Measurements from ENCODE around the gene ANKLE1. TPM values are rescaled to one million over a fixed set of nuclear protein-coding genes. Genes with fewer than 3 reads are reported as not detected.
"Not testable (repeated sequence)": the region's sequence is repeated elsewhere in the genome, so short reads cannot be mapped to it uniquely, and the experiment has no call there.

The ANKLE1 gene
- total RNA-seq, 1 donor from 2014 or later: 0.99 TPM

DNA sequence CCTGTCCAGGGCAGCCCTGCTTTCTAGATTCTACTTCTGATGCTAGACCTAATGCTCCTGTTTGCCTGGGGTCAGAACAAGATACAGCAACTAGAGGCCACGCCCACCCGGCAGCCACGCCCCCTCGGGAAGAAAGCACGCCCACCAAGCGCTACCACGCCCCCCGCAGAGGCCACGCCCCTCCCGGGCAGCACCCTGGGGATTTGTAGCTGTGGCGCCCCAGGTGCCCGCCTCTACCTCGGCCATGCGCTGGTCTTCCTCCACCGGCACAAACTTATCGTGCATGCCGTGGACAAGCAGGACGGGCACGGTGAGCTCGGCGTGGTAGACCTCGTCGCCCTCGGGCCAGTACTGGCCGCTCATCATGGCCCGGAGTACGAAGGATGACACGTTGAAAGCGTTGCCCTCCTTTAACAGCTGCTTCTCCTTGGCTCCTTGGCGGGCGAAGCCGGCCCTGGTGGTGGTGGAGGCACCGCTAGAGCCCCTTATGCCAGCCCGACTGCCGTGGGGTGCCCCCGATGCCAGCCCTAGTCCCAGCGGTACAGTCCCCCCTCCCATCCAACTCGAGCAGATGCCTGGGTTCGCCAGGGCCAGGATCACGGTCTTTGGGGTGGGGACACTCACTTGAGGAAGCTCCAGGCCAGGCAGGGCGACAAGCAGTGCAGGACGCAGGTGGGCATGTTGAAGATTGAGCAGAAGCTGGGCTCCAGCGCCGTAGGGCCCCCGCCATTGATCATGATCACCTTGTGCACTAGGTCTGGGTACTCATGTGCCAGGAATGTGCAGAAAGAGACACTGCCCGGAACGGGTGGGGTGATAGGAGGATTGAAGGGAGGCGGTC is 12.6 kb downstream of the ANKLE1 start:
- no peak overlapping the region for H3K4me3 Mint-ChIP-seq (ENCODE audit: unreplicated experiment)
- peaks cover 15% of the 10 kb centered on the region for H3K4me1 Mint-ChIP-seq (ENCODE audit: unreplicated experiment)
- no peak for DNase-seq (ENCODE audit: extremely low spot score, unreplicated experiment)
- H3K36me3 Mint-ChIP-seq (ENCODE audit: unreplicated experiment): no peaks in the 10 kb centered on the region
- no peak overlapping the region for H3K27ac Mint-ChIP-seq (ENCODE audit: unreplicated experiment)
- H3K27me3 Mint-ChIP-seq (ENCODE audit: unreplicated experiment): no peaks in the 10 kb centered on the region
- TF ChIP-seq, protein P1, sequence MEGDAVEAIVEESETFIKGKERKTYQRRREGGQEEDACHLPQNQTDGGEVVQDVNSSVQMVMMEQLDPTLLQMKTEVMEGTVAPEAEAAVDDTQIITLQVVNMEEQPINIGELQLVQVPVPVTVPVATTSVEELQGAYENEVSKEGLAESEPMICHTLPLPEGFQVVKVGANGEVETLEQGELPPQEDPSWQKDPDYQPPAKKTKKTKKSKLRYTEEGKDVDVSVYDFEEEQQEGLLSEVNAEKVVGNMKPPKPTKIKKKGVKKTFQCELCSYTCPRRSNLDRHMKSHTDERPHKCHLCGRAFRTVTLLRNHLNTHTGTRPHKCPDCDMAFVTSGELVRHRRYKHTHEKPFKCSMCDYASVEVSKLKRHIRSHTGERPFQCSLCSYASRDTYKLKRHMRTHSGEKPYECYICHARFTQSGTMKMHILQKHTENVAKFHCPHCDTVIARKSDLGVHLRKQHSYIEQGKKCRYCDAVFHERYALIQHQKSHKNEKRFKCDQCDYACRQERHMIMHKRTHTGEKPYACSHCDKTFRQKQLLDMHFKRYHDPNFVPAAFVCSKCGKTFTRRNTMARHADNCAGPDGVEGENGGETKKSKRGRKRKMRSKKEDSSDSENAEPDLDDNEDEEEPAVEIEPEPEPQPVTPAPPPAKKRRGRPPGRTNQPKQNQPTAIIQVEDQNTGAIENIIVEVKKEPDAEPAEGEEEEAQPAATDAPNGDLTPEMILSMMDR (IDR thresholded peaks at IDR 0.05): no peak
- no peaks in the 10 kb centered on the region for H3K9me3 Mint-ChIP-seq (ENCODE audit: unreplicated experiment)

DNA sequence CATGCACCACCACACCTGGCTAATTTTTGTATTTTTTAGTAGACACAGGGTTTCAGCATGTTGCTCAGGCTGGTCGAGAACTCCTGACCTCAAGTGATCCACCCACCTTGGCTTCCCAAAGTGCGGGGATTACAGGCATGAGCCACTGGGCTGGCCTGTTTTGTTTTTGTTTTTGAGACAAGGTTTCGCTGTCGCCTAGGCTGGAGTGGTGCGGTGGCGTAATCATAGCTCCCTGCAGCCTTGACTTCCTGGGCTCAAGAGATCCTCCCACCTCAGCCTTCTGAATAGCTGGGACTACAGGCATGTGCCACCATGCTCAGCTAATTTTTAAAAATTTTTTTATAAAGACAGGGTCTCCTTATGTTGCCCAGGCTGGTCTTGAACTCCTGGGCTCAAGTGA is 13.8 kb downstream of the ANKLE1 start:
- peaks cover 12% of the 10 kb centered on the region for H3K4me1 Mint-ChIP-seq (ENCODE audit: unreplicated experiment)
- not testable (repeated sequence) for H3K36me3 Mint-ChIP-seq (ENCODE audit: unreplicated experiment); H3K27me3 Mint-ChIP-seq (ENCODE audit: unreplicated experiment); DNase-seq (ENCODE audit: extremely low spot score, unreplicated experiment); H3K4me3 Mint-ChIP-seq (ENCODE audit: unreplicated experiment); H3K27ac Mint-ChIP-seq (ENCODE audit: unreplicated experiment); H3K9me3 Mint-ChIP-seq (ENCODE audit: unreplicated experiment)

DNA sequence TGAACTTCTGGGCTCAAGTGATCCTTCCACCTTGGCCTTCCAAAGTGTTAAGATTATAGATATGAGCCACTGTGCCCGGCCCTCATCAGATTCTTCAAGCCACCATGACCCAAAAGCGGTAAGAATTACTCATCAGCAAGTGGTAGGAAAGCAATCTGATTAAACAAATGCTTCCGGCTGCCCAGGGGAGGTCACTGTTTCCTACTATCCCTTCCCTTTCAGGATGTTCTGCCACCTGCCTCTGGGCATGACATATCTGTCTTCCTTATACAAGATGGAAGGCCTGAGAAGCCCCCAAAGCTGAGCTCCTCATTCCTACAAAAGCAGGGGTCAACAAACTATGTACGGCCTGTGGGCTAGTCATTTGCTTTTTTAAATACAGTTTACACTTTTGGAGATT is 14.6 kb downstream of the ANKLE1 start:
- Mint-ChIP-seq H3K36me3 (ENCODE audit: unreplicated experiment) (no peaks in the 10 kb centered on the region), H3K4me3 (ENCODE audit: unreplicated experiment) (no peak overlapping the region), H3K27ac (ENCODE audit: unreplicated experiment) (peak overlapping the region; percentile 14), H3K4me1 (ENCODE audit: unreplicated experiment) (peaks cover 12% of the 10 kb centered on the region), H3K27me3 (ENCODE audit: unreplicated experiment) (no peaks in the 10 kb centered on the region), H3K9me3 (ENCODE audit: unreplicated experiment) (no peaks in the 10 kb centered on the region)
- TF ChIP-seq, protein P1 (IDR thresholded peaks at IDR 0.05): peak; percentile 9
- DNase-seq (ENCODE audit: extremely low spot score, unreplicated experiment): no peak

DNA sequence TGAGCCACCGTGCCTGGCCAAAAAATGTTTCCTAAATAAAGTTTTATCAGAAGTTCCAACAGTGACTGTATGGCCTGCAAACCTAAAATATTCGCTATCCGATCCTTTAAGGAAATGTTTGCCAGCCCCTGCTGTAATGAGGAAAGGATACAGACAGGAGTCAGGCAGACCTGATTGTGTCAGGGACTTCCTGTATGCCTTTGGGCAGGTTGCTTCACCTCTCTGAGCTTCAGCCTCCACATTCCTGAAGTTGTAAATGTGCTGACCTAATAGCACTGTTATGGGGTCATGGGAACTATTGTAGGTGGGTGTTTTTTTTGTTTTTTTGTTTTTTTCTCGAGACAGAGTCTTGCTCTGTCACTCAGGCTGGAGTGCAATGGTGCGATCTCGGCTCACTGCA is 15.3 kb downstream of the ANKLE1 start:
- Mint-ChIP-seq H3K9me3 (ENCODE audit: unreplicated experiment) (no peaks in the 10 kb centered on the region), H3K4me1 (ENCODE audit: unreplicated experiment) (peaks cover 9% of the 10 kb centered on the region), H3K4me3 (ENCODE audit: unreplicated experiment) (no peak overlapping the region), H3K27ac (ENCODE audit: unreplicated experiment) (peak overlapping the region; percentile 65), H3K36me3 (ENCODE audit: unreplicated experiment) (no peaks in the 10 kb centered on the region), H3K27me3 (ENCODE audit: unreplicated experiment) (no peaks in the 10 kb centered on the region)
- no peak for DNase-seq (ENCODE audit: extremely low spot score, unreplicated experiment)
- TF ChIP-seq, protein P1 (IDR thresholded peaks at IDR 0.05): no peak

DNA sequence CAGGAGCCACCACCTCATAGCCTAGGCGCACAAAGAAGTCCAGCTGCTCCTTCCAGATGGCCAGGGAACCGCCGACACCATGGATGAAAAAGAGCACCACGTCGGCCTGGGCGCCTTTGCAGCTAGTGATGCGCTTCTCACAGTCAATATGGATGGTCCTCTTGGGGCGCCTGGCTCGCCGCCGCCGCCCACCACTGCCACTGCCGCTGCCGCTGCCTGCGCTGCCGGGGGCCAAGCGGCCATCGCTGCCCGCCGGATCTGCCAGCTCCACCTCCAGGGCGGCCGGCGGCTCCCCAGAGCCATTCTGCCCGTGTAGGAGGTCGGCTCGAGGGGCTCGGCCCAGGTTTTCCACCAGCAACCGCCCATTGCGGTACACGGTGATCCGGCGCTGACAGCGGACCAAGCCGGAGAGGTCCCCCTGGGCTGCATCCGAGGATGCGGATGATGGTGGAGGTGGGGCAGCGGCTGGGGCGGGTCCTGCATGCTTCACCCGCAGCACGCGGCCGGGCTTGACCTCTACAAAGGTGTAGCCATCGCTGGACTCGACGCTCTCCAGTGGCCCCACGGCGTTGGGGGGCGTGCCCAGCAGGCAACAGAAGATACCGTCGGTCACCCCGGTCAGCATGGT is 19.4 kb downstream of the ANKLE1 start:
- no peaks in the 10 kb centered on the region for H3K36me3 Mint-ChIP-seq (ENCODE audit: unreplicated experiment)
- TF ChIP-seq, protein P1 (IDR thresholded peaks at IDR 0.05): no peak
- no peaks in the 10 kb centered on the region for H3K27me3 Mint-ChIP-seq (ENCODE audit: unreplicated experiment)
- H3K4me1 Mint-ChIP-seq (ENCODE audit: unreplicated experiment): peaks cover 20% of the 10 kb centered on the region
- DNase-seq (ENCODE audit: extremely low spot score, unreplicated experiment): no peak
- no peak overlapping the region for H3K27ac Mint-ChIP-seq (ENCODE audit: unreplicated experiment)
- H3K9me3 Mint-ChIP-seq (ENCODE audit: unreplicated experiment): no peaks in the 10 kb centered on the region
- no peak overlapping the region for H3K4me3 Mint-ChIP-seq (ENCODE audit: unreplicated experiment)

Measured in osteocyte (in vitro differentiated cells).